HuH-7.5 (cell line): ENCODE results near the gene ECSCR.

Experiments used
- DNase-seq: peaks from one replicate; pipeline ENCODE4 v3.0.0; 2011; ENCODE audit warnings: low spot score

ECSCR gene

DNA sequence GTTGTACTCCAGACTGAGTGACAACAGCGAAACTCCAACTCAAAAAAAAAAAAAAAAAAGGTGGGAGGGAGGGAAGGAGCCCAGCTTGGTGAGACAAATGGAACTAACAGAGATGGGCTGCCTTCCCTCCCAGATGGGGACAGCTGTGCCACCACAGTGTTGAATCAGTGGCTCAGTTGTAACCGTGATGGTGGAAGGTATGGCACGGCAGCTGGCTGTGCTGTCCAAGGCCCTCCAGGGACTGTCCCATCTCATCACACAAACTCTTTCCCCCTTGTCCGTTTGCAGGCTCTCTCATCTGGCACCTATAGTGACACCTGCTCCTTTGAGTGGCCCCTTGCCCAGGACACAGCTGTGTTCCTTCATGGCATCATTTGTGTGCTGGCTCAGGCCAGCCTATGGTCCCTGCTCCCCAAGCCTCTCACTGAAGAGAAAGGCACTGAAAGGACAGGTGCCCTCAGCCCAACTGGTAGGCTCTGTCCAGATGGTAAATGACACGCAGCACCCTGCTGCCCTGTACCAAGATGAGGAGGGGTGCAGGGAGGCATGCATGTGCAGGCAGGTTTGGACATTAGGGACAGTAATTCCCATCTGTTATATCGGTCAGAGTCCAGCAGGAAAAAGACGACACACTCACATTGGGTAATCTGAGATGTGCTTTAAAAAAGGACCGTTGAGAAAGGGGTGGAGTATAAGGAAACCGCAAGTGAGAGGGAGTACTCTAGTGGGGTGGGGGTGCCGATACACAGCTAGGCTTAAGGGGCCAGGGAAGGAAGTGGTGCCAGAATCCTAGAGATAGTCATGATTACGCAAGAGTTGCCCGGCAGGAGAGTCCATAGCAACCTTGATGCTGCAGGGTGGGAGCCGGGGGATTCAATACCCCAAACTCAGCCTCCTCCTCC is 12.6 kb upstream of the ECSCR start:
- no peak for DNase-seq

GRCh38 chr5:139473565-139473964 is 11.0 kb upstream of the ECSCR start:
- no peak for DNase-seq

DNA sequence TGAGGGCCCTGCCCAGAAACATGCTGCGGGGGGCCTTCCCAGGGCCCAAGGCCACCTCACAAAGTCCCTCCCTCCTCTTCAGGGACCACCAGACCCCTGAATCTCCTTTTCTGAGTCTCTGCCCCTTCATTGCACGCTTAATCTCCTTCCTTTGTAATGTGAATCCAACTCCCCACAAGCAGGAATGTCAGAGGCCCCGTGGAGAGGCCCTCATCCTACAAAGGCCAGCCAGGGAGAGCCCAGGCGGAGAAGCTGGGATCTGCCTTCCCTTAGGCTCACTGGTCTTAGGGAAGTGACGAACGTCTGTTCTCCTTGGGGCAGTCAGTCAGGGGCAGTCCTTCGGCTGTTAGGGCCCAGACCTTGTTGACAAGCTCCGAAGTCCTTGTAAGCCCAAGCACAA is 10.6 kb upstream of the ECSCR start:
- DNase-seq = no peak

DNA sequence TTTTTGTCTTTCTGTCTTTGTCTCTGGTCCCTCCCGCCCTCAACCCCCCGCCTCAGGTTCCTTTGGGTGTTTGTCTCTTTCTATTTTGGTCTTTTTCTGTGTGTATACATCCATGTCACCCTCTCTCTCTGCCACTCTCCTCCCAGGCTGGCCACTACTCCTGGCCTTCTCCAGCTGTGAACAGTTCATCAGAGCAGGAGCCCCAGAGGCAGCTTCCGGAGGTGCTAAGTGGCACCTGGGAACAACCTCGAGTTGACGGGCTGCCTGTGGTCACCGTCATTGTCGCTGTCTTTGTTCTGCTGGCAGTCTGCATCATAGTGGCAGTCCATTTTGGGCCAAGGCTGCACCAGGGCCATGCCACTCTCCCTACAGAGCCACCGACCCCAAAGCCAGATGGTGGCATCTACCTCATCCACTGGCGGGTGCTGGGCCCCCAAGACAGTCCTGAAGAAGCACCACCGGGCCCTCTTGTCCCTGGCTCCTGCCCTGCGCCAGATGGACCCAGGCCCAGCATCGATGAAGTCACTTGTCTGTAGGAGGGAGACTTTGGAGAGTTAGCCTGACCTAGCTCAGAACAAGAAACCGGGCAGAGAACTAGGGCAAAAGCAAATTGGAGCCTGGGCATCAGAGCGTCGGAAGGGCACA is 10.0 kb upstream of the ECSCR start:
- no peak for DNase-seq

DNA sequence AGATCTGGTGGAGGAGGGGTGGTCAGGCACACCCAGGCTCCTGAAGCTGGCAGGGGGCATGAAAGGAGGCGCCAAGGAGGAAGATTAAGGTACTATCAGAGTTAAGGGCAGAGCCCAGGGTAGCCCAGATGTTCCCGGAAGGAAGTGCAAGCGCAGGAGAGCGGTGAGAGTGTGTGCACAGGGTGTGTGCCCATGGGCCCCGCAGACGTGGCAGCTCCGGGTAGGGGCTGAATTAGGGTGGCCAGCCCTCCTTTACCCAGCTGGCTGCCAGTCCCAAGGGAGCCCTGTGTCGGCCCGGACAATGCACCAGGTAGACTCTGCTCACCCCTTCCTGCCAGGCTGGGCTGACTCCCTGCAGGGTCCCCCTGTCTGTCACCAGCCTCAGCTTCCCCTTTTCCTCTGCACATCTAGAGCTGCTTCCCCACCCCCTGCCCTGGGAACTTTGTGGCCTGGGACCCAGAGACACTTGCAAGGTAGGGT is 8.3 kb upstream of the ECSCR start, which contains the start of gene SMIM33:
Gene SMIM33, plus strand, starts transcription at position 184 of the 480 bp plus-strand sequence. Its CDS starts 118 bp downstream, at position 302.
- no peak for DNase-seq

DNA sequence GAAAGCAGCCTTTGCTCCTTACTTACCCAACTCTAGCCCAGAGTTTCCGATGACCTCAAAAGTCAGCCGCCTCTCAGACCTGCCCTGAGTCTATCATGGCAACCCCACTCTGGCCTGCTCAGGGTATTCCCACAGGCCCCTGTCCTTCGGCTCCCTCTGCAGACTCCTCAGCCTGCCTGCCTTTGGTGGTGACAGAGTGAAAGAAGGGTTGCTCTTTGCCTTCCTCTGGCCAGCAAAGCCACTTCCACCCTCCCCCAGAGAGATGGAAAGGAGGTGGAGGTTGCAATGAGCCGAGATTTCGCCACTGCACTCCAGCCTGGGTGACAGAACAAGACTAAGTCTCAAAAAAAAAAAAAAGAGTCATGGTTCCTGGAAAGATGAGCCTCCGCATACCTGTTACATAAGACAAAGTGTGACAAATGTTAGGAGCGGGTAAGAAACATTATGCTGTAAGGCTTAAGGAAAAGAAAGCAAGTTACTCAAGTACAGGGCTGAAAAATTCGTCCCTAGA is 5.9 kb upstream of the ECSCR start:
- no peak for DNase-seq

DNA sequence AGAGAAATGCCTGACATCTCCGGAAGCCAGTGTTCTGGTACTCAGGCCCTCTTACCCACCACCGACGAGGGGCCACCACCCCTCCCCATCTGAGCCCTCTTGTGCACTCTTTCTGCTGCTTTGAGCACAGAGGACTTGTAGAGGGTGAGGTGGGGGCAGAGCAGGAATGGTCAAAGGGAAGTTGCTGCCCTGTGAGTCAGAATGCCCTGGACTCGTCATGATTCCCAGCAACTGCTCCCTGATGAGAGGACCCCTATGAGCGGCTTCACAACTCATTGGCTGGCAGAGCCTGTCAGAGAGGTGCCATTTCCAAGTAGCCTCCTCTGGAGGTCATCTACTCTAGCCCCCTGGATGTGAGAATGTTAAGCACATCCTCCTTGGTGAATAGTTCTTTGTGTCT is 845 bp downstream of the ECSCR start:
- DNase-seq = no peak

DNA sequence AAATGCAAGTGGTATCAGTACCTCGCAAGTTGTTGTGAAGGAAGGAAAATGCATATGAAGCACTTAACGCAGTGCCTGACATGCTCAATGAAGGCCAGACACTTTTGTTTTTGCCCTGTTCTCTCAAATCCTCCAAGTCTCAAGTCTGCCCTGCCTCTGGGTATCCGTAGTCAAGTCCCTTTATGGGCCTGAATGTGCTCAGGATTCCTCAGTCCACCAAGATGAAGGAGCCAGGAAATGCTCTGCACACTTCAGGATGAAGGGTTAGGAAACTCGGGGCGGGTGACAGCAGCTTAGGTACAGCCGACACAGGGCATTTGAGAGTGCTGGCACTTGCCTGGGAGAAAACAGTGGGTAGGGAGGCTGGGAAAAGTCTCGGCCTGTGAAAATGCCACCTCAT is 1.4 kb downstream of the ECSCR start:
- DNase-seq = no peak

- no peak for DNase-seq
Observed at GRCh38 chr5:139460455-139460854, 2.1 kb downstream of the ECSCR start.

GRCh38 chr5:139459451-139459934 is 3.0 kb downstream of the ECSCR start:
- no peak for DNase-seq

DNA sequence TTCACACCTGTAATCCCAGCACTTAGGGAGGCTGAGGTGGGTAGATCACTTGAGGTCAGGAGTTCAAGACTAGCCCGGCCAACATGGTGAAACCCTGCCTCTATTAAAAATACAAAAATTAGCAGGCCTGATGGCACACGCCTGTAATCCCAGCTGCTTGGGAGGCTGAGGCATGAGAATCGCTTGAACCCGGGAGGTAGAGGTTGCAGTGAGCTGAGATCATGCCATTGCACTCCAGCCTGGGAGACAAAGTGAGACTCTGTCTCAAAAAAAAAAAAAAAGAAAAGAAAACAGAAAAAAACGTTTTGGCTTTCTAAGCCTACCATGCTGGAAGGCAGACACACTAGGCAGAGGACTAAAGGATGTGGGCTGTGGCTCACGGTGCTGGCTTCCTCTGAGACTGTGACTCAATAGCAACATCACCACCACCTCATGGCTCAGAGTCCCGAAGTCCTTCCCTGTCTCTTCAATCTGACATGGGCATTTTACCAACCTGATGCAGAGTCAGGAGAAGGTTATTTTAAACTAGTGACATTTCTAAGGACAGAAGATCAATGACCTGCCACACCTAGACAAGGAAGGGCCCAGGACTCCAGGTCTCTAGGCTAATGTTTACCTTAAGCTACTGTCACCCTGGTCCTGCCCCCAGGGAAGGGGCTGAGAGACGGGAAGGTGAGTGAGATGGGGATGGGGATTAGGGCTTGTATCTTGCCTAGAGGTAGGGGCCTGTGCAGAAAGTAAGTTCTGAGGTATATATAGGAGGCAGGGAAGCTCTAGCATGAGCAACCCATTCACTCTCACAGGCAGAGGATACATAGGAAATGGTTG is 3.7 kb downstream of the ECSCR start:
- no peak for DNase-seq

DNA sequence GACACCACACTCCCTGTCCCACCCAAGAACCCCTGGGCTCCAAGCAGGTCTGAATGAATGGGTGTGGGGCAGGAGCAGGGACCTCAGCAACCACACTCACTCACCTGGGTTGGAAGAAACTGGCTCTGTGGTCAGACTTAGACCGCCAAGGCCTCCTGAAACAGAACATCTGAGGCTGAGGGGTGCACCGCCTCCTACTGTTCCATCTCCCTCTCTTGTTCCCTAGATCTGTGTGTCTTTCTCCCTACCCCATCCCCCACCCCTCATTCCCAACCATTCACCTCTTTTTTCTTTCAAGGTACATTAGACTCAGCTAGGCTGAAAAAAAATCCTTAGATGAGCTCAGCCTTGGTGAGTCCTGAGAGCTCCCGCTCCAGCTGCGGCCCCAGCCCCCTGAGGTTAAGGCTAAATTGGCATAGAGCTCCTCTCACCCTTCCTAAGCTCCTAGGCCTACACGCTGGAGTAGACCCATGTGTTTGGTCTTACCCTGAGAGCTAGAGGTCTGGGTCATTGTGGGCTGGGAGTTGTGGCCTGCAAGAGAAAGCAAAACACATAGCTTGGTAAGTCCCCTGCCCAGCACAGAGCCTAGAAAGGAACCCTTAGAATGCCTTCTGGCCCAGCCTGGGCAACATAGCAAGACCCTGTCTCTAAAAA is 4.8 kb downstream of the ECSCR start:
- no peak for DNase-seq

- no peak for DNase-seq
Observed at GRCh38 chr5:139457241-139457640, 5.3 kb downstream of the ECSCR start.

GRCh38 chr5:139456776-139457175 is 5.8 kb downstream of the ECSCR start:
- no peak for DNase-seq

- no peak for DNase-seq
Observed at GRCh38 chr5:139454568-139455290, 7.8 kb downstream of the ECSCR start.

- no peak for DNase-seq
Observed at GRCh38 chr5:139453683-139454567, 8.6 kb downstream of the ECSCR start.

DNA sequence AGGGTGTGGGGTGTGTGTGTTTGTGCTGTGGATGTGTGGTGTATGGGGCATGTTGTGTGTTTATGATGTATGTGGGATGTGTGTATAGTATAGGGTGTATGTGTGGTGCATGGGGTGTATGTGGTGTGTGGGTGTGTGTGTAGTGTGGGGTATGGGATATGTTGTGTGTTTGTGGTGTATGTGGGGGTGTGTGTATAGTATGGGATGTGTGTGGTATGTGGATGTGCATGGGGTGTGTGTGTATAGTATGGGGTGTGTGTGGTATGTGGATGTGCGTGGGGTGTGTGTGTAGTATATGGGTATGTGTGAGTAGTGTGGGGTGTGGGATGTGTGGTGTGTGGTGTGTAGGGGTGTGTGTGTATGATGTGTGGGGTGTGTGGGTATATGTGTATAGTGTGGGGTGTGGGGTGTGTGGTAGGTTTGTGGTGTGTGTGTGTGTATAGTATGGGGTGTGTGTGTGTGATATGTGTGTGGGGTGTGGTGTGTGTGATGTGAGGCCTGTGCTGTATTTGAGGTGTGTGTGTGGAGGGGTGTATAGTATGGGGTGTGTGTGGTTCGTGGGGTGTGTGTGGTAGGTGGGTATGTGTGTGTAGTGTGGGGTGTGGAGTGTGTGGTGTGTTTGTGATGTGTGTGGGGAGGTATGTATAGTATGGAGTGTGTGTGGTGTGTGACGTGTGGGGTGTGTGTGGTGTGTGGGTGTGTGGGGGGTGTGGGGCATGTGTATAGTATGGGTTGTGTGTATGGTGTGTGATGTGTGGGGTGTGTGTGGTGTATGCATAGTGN is 10.5 kb downstream of the ECSCR start:
- no peak for DNase-seq

GRCh38 chr5:139451176-139451575 is 11.4 kb downstream of the ECSCR start:
- DNase-seq = no peak
